ENCODE data around the gene AZIN2.
"Not testable (repeated sequence)": the region's sequence is repeated elsewhere in the genome, so short reads cannot be mapped to it uniquely, and the experiment has no call there.

The AZIN2 gene

GRCh38 chr1:33127001-33127823 is 46.3 kb downstream of the AZIN2 start:
- peak; percentile 99 for DNase-seq (ENCODE audit: low read depth)

- DNase-seq (ENCODE audit: low read depth): no peak
Observed at GRCh38 chr1:33128781-33129180, 47.8 kb downstream of the AZIN2 start.

GRCh38 chr1:33130297-33130696 is 49.3 kb downstream of the AZIN2 start:
- DNase-seq (ENCODE audit: low read depth): peak; percentile 78

- DNase-seq (ENCODE audit: low read depth): no peak
Observed at GRCh38 chr1:33131191-33131590, 50.2 kb downstream of the AZIN2 start.

GRCh38 chr1:33132549-33132948 is 51.6 kb downstream of the AZIN2 start:
- no peak for DNase-seq (ENCODE audit: low read depth)

- no peak for DNase-seq (ENCODE audit: low read depth)
Observed at GRCh38 chr1:33133478-33134105, 52.6 kb downstream of the AZIN2 start.

- DNase-seq (ENCODE audit: low read depth): not testable (repeated sequence)
Observed at GRCh38 chr1:33136041-33136440, 55.1 kb downstream of the AZIN2 start.

GRCh38 chr1:33137800-33138199 is 56.8 kb downstream of the AZIN2 start:
- DNase-seq (ENCODE audit: low read depth): peak; percentile 54

GRCh38 chr1:33140153-33141149 is 59.5 kb downstream of the AZIN2 start:
- DNase-seq (ENCODE audit: low read depth): peak; percentile 70

GRCh38 chr1:33141216-33141615 is 60.3 kb downstream of the AZIN2 start:
- DNase-seq (ENCODE audit: low read depth): no peak

- no peak for DNase-seq (ENCODE audit: low read depth)
Observed at GRCh38 chr1:33141781-33142180, 60.8 kb downstream of the AZIN2 start.

GRCh38 chr1:33142483-33143064 is 61.6 kb downstream of the AZIN2 start:
- no peak for DNase-seq (ENCODE audit: low read depth)

GRCh38 chr1:33143176-33143575 is 62.2 kb downstream of the AZIN2 start:
- no peak for DNase-seq (ENCODE audit: low read depth)

GRCh38 chr1:33143698-33144097 is 62.7 kb downstream of the AZIN2 start:
- peak; percentile 87 for DNase-seq (ENCODE audit: low read depth)

- DNase-seq (ENCODE audit: low read depth): no peak
Observed at GRCh38 chr1:33146003-33146402, 65.0 kb downstream of the AZIN2 start.

GRCh38 chr1:33147275-33147996 is 66.5 kb downstream of the AZIN2 start:
- no peak for DNase-seq (ENCODE audit: low read depth)

GRCh38 chr1:33147997-33148314 is 67.0 kb downstream of the AZIN2 start:
- DNase-seq (ENCODE audit: low read depth): peak; percentile 60

- DNase-seq (ENCODE audit: low read depth): no peak
Observed at GRCh38 chr1:33148615-33149014, 67.7 kb downstream of the AZIN2 start.

- DNase-seq (ENCODE audit: low read depth): no peak
Observed at GRCh38 chr1:33149453-33150190, 68.7 kb downstream of the AZIN2 start.

GRCh38 chr1:33150522-33150921 is 69.6 kb downstream of the AZIN2 start:
- DNase-seq (ENCODE audit: low read depth): no peak

- no peak for DNase-seq (ENCODE audit: low read depth)
Observed at GRCh38 chr1:33151116-33151515, 70.2 kb downstream of the AZIN2 start.
